Natural killer cell treated with Interleukin-12 subunit alpha and Interleukin-12 subunit beta and Interleukin-15 and Interleukin-18, amount 100 ng/mL, for 72 hours (primary cell): ENCODE results near the gene GLI2. TPM values are rescaled to one million over a fixed set of nuclear protein-coding genes. Genes with fewer than 3 reads are reported as not detected.
A peak's percentile ranks its signal among the peaks of the same experiment; 100 is the strongest.

Experiments
- ATAC-seq, 2 donors: fragments of 150-1000 bp; cut with Tn5 transposase in 1 of 2; sonication (Bioruptor Pico), chemical (Tn5 transposase) in 1 of 2; 2 replicates each; pipeline ENCODE4 v1.10.0; 2021
- DNase-seq: peaks from one replicate; pipeline ENCODE4 v3.0.0; 2022; ENCODE audit warnings: low spot score
- H3K27ac Mint-ChIP-seq, 2 donors: 1 replicate in 1 of 2; 2 replicates in 1 of 2; pipeline ENCODE4 v1.8.0; 2022; ENCODE audit warnings: mixed read lengths in 2 of 2, mild to moderate bottlenecking in 1 of 2, moderate library complexity in 1 of 2
- H3K27me3 Mint-ChIP-seq, 2 donors: 1 replicate in 1 of 2; 2 replicates in 1 of 2; pipeline ENCODE4 v1.8.0; 2022; ENCODE audit warnings: mixed read lengths in 2 of 2
- H3K36me3 Mint-ChIP-seq: one replicate; pipeline ENCODE4 v1.8.0; 2022; ENCODE audit warnings: mixed read lengths
- H3K4me1 Mint-ChIP-seq, 2 donors: 1 replicate in 1 of 2; 2 replicates in 1 of 2; pipeline ENCODE4 v1.8.0; 2022; ENCODE audit warnings: low read depth in 2 of 2, mixed read lengths in 2 of 2, mild to moderate bottlenecking in 1 of 2
- H3K4me3 Mint-ChIP-seq: one replicate; pipeline ENCODE4 v1.8.0; 2022; ENCODE audit warnings: mixed read lengths
- H3K9me3 Mint-ChIP-seq: 2 replicates; pipeline ENCODE4 v1.8.0; 2022; ENCODE audit warnings: mixed read lengths
- total RNA-seq, 2 donors: library from RNA; stranded (reverse); gene quantifications; one replicate each; pipeline ENCODE4 v1.2.3, GENCODE V29; 2022

Gene GLI2
- total RNA-seq, 2 donors from 2014 or later: 0.38 TPM; not detected in 1

DNA sequence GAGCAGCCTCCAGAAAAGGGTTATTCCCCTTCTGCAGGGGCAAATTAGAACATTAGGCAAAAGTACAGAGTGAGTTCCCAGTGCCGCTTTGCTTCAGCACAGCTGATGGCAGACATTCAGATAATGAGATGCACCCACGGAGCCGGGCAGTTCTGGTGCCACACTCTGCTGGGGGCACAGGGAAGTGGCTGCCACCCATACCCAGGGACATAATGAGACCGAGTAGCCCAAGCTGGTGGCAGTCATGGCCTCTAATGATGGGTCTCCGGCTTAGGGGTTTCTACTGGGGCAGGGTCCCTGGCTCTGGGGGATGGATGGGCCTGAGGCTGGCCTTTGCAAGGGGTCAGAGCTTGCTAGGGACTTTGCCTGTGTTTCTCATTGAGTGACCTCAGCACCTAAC, 26.2 kb downstream of the GLI2 start:
- peaks cover 7 to 8% of the 10 kb centered on the region in 2 donors for H3K27me3 Mint-ChIP-seq
- no peak overlapping the region for H3K27ac Mint-ChIP-seq
- DNase-seq: no peak

DNA sequence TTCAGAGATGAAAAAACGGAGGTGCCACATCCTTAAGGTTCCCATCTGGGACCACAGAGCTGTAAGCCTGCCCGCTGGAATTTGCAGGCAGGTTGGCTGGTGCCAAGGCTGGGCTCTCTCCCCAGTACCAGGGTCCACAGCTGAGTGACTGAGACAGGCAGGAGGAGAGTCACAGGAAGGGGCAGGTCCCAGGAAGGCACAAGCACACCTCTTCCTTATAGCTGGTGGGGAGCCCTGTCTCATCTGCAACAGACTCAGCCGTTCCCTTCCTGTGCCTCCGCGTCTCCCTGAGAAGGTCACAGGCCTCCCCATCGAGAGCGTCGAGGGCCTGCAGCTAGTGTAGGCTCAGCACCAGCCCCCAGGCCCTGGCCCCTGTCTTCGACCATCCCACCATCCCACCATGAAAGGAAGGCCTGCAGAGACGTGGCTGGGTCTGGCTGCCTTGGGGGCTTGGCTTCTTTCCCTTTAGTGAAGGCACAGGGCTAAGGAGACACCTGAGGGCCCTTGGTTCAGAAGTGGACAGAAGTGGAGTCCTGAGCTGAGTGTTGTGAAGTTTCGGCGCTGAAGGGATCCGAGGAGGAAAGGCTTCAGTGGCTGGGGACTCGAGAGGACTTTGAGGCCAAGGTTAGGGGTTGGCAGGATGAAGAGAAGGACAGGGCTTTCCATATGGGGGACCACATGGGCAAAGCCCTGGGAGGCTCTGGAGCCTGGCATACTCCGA, 26.8 kb downstream of the GLI2 start:
- peaks cover 5 to 7% of the 10 kb centered on the region in 2 donors for H3K27me3 Mint-ChIP-seq
- H3K9me3 Mint-ChIP-seq: no peaks in the 10 kb centered on the region

More for the DNA sequence above, 26.2 kb downstream of the GLI2 start:
- Mint-ChIP-seq H3K4me3 (no peak overlapping the region), H3K4me1 (no peaks in the 10 kb centered on the region), H3K36me3 (no peaks in the 10 kb centered on the region), H3K9me3 (no peaks in the 10 kb centered on the region)
- ATAC-seq: no peak

DNA sequence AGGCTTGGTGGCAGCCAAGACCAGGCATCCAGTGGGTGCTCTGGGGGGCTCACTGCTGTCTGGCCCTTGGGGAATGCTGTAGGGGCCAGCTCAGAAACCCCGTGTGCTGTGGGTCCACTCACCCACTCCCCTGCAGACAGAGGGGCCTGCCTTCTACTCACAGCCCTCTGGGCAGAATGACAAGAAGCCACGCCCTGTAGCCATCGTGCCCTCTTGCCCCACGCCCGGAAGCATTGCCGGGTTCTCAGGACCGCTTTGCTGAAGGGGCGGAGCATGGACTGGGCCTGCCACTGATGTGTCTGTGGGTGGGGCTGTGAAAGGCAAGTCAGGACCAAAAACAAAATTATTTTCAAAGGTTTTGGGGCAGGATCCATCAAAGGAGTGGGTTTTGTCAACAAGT, 27.8 kb downstream of the GLI2 start:
- Mint-ChIP-seq H3K27ac (no peak overlapping the region), H3K36me3 (no peaks in the 10 kb centered on the region), H3K9me3 (no peaks in the 10 kb centered on the region), H3K4me3 (no peak overlapping the region), H3K4me1 (no peaks in the 10 kb centered on the region), H3K27me3 (peaks cover 0 to 7% of the 10 kb centered on the region in 2 donors)
- no peak for ATAC-seq
- peak; percentile 35 for DNase-seq

More for the DNA sequence above, 26.8 kb downstream of the GLI2 start:
- H3K27ac Mint-ChIP-seq: no peak overlapping the region
- ATAC-seq: no peak
- no peak overlapping the region for H3K4me3 Mint-ChIP-seq
- no peaks in the 10 kb centered on the region for H3K4me1 Mint-ChIP-seq
- no peaks in the 10 kb centered on the region for H3K36me3 Mint-ChIP-seq
- peak; percentile 54 for DNase-seq

DNA sequence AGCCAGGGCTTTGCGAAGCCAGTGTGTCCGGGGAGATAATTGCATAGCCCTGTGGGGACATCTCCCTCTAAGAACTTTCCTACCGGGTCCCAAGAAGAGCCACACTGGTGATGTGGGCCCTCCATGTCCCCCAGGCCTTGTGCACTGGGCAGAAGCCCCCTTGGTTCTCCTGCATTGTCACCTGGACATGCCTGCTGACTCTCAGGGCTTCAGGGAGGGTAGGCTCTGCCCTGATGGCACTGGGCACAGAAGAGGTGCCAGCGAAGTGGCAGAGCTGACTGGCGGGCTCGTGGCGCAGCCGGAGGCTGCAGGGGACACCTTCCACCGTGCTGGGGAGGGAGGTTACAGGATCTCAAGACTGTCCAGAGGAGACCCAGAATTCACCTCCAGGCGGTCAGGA, 28.3 kb downstream of the GLI2 start:
- no peak for ATAC-seq
- Mint-ChIP-seq H3K9me3 (no peaks in the 10 kb centered on the region), H3K36me3 (no peaks in the 10 kb centered on the region), H3K27me3 (peaks cover 0 to 7% of the 10 kb centered on the region in 2 donors), H3K27ac (no peak overlapping the region), H3K4me3 (no peak overlapping the region), H3K4me1 (no peaks in the 10 kb centered on the region)
- DNase-seq: peak; percentile 56

DNA sequence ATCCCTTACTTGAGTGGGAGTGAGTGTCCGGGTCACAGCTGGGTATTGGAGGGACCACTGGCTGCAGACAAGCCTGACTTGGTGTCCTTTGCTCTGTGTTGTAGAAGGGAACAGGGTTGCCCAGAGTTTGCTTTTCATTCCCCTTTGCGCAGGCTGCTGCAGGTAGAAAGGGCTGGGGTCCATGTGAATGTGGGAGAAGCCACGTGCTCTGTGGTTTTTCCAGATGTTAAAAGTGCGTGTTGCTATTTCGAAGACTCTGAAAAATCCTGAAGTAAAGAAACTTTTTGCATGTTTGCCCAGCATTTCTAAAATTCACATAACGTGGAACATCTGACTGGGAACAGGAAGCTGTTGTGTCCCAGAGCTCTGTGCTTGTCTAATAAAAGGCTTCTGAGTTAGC, 28.8 kb downstream of the GLI2 start:
- DNase-seq (peak; percentile 6), ATAC-seq (no peak)
- no peaks in the 10 kb centered on the region for H3K4me1 Mint-ChIP-seq
- H3K27me3 Mint-ChIP-seq: peaks cover 0 to 7% of the 10 kb centered on the region in 2 donors
- no peak overlapping the region for H3K27ac Mint-ChIP-seq
- no peak overlapping the region for H3K4me3 Mint-ChIP-seq
- no peaks in the 10 kb centered on the region for H3K9me3 Mint-ChIP-seq
- H3K36me3 Mint-ChIP-seq: no peaks in the 10 kb centered on the region

DNA sequence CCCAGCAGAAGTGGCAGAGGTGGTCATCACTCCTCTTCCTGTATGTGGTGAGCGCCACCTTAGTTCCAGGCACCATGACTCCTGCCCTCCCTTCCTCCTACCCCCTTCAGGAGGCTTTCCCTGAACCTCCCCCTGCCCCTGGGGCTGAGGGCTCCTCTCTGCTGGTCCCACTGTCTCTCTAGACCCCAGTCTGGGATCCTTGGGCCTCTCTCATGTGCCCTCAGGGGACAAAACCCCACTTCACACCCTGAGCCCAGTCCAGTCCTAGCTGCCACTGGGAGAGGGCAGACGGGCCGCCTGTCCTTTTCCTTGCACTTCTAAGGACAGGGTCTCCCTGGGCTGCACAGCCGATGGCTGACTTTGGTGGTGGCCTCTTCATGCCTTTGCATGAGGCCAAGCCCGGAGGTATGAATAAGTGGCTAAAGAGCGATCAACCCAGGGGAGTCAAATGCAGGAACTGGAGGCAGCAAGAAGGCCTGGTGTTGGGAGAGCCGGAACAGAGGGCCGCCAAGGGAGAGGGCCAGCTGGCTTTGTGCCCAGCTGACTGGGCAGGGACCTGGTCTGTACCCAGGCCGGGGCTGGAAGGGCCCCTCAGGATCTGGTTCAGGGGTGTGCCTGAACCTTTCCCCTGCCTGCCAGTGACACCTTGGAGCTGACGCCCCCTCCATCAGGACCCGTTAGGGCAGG, 29.5 kb downstream of the GLI2 start:
- H3K36me3 Mint-ChIP-seq: no peaks in the 10 kb centered on the region
- peak; percentile 34 for DNase-seq
- no peak overlapping the region for H3K4me3 Mint-ChIP-seq
- no peak overlapping the region for H3K27ac Mint-ChIP-seq
- no peak for ATAC-seq
- no peaks in the 10 kb centered on the region for H3K9me3 Mint-ChIP-seq
- H3K27me3 Mint-ChIP-seq: peaks cover 0 to 7% of the 10 kb centered on the region in 2 donors
- no peaks in the 10 kb centered on the region for H3K4me1 Mint-ChIP-seq

DNA sequence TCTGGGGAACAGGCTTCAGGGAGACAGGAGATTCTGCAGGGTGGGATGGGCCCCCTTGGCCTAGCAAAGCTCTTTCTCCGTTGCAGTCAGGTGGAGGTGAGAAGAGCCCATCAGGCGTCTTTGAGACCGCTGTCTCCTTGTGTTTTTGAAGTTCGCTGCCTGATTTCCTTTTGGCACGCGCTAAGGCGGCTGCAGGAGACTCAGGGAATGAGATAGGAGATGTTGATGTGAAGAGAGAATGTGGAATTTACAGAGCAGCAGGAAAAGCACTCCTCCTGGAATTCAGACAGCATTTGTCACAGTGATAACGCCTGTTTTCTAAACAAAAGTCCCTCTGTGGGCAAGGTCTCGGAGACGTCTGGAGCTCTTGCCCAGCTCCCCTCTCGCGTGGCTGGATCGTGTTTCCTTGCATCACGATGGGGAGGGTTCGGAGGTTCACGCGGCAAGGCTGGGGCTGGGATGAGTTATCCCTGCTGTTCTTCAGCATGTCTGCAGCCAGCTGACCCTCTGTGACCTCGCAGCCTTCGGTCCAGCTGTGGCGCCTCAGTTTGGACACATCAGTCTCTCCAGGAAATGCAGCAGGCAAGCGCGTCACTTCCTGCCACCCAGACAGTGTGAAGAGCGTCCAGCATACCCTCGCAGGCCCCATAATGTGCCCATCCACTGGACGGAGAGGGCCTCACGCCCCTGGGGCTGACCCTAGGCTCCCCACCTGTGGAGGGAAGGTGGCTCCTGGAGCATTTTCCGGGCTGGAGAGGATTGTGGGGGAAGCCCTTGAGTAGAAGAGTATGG, 30.2 kb downstream of the GLI2 start:
- Mint-ChIP-seq H3K4me1 (no peaks in the 10 kb centered on the region), H3K9me3 (no peaks in the 10 kb centered on the region), H3K27me3 (peaks cover 0 to under 1% of the 10 kb centered on the region in 2 donors), H3K36me3 (no peaks in the 10 kb centered on the region), H3K27ac (no peak overlapping the region), H3K4me3 (no peak overlapping the region)
- ATAC-seq (no peak), DNase-seq (peak; percentile 34)

DNA sequence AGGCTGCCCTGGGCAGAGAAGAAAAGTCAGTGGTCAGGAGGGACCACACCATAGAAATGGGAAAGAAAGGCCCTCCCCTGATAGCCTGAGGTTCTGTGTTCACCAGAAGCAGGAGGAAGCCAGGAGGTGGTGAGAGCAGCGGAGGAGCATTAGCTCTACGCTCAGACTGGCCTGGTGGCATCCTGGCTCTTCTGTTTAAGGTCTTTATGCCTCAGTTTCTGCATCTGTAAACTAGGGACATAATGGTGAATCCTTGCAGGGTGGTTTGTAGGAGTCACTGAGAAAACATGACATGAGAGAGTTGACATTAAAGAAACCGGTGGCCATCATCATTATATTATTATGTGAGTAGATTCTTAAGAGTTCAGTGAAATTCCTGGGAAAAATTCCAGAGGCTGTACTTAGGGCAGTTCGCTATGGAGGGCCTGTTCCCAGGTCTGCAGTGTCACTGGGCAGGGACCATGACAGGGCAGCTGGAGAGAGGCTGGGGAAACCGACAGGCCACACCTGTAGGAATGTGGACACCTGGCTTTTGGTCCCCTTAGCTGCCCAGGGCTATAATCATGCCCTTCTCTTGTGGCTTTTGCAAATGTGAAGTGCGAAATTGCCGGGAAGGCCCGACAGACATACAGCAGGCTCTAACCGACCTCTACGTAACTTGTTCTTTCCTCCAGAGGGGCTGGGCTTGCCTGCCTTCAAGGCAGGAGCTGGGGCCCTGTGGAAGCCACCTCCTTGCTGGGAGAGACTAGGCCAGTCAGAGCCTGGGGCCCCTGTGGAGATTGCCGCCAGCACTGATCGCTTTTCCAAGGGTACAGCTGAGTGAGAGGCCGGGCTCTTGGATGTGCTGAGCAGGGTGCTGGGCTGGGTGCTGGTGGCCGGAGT, 31.0 kb downstream of the GLI2 start:
- no peaks in the 10 kb centered on the region for H3K27me3 Mint-ChIP-seq
- DNase-seq (peak; percentile 12), ATAC-seq (no peak)
- H3K4me3 Mint-ChIP-seq: no peak overlapping the region
- no peak overlapping the region for H3K27ac Mint-ChIP-seq
- no peaks in the 10 kb centered on the region for H3K9me3 Mint-ChIP-seq
- no peaks in the 10 kb centered on the region for H3K4me1 Mint-ChIP-seq
- H3K36me3 Mint-ChIP-seq: no peaks in the 10 kb centered on the region

DNA sequence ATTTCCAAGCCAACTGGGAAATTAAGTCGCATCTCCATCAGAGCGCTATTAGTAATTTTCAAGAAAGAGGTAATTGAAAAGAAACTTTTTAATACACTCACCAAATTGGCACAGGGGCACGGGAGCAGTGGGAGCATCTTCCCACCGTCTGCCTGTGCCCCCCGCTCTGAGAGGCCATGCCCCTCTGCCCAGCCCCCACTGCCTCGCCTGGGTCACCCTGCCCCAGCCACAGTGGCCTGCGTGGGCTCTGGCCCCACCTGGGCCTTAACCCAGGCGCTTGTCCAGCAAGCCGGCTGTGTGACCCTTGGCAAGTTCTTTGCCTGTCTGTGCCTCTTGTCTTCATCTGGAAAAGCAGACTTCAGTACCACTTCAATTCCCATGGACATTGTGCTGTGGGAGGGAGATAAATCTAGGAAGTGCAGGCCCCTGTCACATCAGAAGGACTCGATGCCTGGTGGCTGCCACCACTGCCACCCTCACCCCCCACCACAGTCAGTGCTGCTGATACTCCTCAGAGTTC, 31.9 kb downstream of the GLI2 start:
- Mint-ChIP-seq H3K27ac (no peak overlapping the region), H3K9me3 (no peaks in the 10 kb centered on the region), H3K27me3 (no peaks in the 10 kb centered on the region), H3K4me3 (no peak overlapping the region), H3K4me1 (no peaks in the 10 kb centered on the region), H3K36me3 (no peaks in the 10 kb centered on the region)
- DNase-seq (peak; percentile 49), ATAC-seq (no peak)

DNA sequence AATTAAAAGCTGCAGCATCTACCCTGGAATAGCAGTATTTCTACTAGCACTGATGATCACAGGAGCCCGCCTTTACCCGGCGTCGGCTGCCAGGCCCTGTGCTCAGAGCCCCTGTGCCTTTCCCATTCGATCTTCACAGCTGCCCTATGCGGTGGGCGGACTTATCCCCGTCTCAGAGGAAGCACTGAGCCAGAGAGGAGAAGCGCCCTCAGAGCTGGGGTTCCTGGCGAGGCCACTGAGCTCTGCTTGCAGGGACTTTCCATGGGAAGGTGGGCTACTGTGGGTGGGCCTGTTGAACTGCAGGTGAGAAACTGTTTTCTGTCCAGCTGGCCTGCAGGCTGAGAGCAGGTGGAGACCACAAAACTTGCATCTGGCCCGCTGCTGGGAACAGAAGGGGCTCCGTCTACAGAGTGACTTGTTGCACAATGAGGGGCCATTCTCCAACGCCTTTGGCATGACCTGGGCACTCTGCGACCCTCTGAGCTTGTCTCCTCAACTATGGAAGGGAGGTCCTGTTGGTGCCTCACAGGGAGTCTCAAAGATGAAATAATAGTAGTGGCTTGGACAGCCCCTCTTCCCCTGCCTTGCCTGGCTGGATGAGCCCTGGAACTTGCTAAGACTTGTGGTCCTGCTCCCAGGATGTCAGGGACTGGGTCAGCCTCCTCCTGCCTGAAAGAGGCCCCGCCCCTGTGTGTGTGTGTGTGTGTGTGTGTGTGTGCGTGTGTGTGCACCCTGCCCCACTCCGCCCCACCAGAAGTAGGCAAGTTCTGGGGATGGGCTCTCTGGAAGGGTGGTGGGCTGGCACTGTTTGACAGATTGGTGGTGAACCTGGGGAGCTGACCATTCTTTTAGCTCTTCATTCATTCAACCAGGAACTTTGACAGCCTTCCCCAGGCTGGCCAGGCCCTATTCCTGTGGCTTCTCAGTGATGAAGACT, 32.7 kb downstream of the GLI2 start:
- H3K4me1 Mint-ChIP-seq: no peaks in the 10 kb centered on the region

DNA sequence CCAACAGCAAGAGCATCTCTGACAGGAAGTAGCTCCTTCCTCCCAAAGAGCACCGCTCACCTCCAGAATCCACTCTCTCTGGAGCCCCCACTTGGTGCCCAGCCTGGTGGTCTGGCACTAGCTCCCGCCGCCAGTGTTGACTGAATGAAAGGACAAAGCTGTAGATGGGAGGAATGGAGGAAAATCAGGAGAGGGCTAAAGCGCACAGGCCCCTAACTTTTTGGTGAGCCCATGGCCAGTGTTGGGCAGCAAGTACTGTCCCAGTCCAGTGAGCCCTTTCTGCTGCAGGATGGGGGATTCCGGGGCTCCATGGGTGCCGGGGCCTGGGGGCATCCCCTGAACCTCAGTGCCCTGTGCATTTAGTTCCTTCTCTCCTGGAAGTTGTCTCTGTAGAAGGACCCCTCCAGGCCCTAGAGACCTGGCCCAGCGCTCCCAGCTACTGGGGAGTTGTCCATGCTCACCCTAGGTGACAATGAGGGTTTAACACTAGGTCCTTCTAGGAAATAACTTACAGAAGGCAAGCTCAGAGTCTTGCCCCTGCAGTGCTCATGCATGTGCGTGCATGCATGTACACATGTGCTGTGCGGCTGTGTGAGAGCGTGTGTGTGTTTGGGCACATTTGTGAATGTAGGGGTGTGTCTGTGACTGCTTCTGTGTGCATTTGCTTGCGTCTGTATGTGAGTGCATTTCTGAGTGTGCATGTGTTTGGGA, 33.6 kb downstream of the GLI2 start:
- ATAC-seq (no peak), DNase-seq (no peak)
- H3K4me1 Mint-ChIP-seq: no peaks in the 10 kb centered on the region
- no peaks in the 10 kb centered on the region for H3K9me3 Mint-ChIP-seq
- H3K4me3 Mint-ChIP-seq: no peak overlapping the region
- no peak overlapping the region for H3K27ac Mint-ChIP-seq
- no peaks in the 10 kb centered on the region for H3K27me3 Mint-ChIP-seq
- H3K36me3 Mint-ChIP-seq: no peaks in the 10 kb centered on the region

More for the DNA sequence above, 32.7 kb downstream of the GLI2 start:
- Mint-ChIP-seq H3K27ac (no peak overlapping the region), H3K36me3 (no peaks in the 10 kb centered on the region), H3K9me3 (no peaks in the 10 kb centered on the region), H3K27me3 (no peaks in the 10 kb centered on the region), H3K4me3 (no peak overlapping the region)
- ATAC-seq (no peak), DNase-seq (peak; percentile 46)

DNA sequence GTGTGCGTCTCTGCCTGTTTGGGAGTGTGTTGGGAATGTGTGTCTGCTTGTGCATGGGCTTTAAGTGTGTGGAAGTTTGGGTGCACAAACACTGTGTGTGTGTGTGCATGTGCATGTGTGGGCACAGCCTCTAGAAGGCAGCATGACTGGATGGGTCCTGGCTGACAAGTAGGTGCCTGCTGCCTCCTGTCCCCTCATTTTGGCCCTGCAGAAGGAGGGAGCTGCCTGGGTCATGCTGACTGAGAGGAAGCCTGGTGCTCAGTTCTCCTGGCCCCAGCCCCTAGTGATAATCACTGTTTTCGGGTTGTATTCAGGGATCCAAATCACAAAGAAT, 34.1 kb downstream of the GLI2 start:
- Mint-ChIP-seq H3K4me3 (no peak overlapping the region), H3K36me3 (no peaks in the 10 kb centered on the region), H3K4me1 (no peaks in the 10 kb centered on the region), H3K27ac (no peak overlapping the region), H3K9me3 (no peaks in the 10 kb centered on the region), H3K27me3 (no peaks in the 10 kb centered on the region)
- DNase-seq (no peak), ATAC-seq (no peak)
